HG03571 (cell line): ENCODE results near the gene LRRN2.

Experiments used
- ATAC-seq: cut with Tn5 transposase; IDR thresholded peaks from one replicate; pipeline ENCODE4 v1.9.1; 2021; ENCODE audit not compliant: unreplicated experiment

The LRRN2 gene

DNA sequence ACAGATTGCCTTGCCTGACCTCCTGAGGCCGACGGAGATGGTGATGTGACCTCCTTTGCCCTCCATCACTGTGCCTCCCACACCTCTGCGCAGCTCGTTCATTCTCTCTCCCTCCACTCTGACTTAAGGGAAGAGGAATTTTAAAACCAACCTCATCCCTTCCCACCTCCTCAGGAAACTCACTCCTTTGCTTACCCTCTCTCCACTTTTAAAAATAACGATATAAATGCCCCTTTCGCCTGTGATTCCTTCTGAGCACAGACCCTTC lies 21.2 kb downstream of the LRRN2 start:
- ATAC-seq: no peak

DNA sequence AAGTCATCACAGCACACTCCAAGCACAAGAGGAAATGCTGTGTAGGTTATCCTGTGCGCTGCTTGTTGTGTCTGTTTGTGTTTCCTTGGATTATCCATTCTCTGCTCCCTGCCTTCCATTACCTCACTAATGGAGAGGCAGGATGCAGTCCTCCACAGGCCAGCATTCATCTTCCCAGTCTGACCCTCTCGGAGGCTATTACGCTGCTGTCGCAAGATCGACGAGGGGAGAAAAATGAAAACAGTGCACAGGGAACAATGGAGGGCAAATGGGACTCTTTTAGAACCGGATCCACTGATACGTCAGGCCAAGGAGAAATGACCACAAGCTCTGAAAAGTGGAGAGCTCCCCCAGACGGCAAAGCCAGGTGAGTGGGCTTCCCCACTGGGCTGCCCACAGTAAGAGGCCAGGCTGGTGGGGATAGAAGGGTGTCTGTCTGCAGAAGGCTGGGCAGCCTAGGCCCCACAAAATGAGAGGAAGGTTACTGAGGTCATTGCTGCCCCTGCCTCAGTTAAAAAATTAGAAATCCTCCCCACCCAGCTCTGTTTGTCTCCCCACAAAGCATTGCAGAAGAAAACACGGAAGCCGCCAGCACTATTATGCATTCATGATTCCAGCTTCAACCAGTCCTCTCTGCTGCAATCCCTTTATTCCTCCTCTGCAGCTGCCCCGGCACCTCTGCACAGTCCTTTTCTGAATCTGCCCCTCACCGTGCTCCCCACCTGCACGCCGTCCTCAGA lies 21.7 kb downstream of the LRRN2 start:
- no peak for ATAC-seq

DNA sequence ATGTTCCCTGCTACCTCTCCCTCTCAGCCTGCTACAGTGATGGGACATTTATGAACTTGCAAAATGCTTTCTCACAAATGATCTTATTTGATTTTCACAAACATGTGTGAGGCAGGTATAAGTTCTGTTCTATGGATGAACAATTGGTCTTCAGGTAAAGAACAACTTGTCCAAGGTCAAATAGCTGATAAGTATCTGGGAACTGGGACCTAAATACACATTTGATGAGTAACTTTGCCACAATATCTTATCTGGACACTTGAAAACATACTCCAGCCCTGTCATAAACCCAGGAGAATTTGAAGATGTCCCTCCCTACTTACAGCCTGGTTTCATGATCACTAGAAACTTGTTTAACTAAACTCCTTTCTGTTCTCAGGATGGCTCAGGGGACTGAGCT lies 23.0 kb downstream of the LRRN2 start:
- no peak for ATAC-seq

DNA sequence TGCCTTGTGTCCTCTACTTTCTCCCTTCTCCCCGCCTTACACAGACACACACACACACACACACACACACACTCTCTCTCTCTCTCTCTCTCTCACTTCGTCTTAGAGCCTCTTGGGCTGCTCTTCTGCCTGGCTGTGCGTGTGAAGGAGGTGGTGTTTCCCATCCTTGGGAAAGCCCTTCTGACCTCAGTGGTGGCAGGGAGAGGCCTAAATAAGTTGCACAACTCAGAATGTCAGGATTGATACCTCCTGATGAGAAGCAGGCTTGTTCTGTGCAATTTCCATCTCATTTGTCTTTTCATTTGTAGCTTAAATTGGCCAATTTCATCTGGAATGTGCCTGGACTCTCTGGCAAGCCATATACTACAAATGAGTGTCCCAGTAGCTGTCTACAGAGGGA lies 25.0 kb downstream of the LRRN2 start:
- ATAC-seq: no peak

DNA sequence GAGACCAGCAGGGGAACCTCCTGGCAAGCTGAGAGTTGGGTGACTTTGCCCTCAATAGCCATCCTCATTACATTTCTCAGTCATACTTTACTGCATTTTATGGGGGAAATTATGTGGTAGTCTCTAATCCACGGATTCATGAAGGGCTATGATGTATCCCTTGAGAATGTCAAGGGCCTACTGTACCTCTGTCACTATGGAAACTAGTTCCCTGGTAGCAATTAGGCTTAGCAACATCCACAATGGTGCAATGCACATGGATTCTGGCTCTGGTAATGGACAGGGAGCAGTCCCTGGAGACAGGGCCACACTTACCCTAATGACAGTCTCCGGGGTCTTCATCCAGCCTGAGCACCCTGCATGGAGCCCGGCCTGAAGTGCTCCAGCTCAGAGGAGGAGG lies 26.5 kb downstream of the LRRN2 start:
- ATAC-seq: no peak

DNA sequence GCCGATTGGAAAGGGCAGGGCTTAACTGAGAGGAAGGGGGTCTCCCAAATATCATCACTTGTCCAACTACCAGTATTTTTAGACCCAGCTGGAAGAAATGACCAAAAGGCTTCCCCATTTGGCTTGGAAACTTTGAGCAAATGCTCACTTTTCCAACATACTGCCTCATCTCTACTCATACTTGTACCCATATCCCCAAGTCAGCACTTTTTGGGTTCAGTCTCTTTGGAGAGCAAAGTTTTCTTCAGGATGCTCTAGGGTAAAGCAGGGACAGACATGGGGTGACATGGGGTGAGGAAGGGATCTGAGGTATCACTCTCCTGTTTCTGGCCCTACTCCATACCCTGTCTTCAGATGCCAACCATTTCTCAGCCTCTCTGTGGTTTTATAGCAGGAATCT lies 27.2 kb downstream of the LRRN2 start:
- ATAC-seq: no peak

DNA sequence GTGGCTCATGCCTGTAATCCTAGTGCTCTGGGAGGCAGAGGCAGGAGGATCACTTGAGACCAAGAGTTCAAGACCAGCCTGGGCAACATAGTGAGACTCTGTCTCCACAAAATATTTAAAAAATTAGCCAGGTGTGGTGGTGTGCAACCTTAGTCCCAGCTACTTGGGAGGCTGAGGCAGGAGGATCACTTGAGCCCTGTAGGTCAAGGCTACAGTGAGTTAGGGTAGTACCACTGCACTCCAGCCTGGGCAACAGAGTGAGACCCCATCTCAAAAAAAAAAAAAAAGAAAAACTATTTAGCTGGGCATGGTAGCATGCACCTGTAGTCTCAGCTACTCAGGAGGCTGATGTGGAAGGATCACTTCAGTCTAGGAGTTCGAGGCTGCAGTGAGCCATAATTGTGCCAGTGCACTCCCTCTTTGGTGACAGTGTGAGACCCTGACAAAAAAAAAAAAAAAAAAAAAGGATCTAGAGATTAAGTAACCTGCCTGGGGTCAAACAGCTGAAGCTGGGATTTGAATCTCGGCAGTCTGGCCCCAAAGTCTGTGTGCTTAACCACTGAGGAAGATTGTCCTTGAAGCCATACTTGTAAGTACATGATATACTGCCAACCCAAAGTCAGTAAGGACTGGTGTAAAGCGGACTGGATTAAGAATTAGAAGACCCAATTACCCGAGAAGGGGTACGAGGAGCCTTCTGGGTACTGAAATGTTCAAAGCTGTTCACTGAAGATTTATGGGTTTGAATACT lies 31.8 kb downstream of the LRRN2 start:
- ATAC-seq: no peak

DNA sequence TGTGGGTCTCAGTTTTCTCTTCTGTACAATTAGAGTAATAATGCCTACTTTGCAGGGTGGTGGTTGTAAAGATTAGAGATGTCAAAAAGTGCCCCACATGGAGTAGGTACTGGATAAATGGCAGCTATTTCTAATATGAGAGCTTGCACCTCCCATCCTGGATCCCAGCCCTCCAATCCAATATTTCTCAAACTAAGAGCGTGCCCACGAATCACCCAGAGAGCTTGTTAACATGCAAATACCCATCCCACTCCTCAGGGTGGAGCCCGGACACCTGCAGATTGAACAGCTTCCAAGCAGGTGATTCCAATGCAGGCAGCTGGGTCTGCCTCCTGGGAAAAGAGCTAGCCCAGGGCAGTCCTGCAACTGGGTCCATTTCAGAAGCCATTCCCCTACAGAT lies 33.0 kb downstream of the LRRN2 start:
- ATAC-seq: no peak

DNA sequence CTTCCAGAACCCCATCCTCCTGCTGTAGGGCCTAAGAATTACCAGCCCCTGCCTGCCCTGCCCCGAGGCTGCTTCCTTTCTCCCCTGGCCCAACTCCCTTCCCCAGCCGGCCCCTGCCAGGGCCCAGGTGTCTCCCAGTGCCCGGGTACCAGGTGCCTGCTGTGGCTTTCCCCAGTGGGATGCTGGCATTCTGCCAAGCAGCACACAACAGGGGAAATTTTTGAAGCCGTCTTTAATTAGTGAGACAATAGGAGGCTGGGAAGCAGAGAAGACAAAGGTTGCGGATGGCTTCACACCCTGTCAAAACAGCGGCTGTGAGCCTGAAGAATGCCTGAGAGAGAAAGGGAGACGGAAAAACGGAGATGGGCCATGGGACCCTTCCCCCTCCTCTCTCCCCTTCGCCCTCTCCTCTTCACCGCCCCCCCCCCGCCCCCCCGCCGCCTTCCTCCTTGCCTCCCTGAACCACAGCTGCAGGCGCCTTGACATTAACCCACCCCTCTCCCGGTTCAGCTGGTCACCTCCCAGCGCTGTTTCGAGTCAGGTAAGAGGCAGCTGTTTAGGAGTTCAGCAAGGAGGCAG lies 33.6 kb downstream of the LRRN2 start:
- ATAC-seq: no peak

DNA sequence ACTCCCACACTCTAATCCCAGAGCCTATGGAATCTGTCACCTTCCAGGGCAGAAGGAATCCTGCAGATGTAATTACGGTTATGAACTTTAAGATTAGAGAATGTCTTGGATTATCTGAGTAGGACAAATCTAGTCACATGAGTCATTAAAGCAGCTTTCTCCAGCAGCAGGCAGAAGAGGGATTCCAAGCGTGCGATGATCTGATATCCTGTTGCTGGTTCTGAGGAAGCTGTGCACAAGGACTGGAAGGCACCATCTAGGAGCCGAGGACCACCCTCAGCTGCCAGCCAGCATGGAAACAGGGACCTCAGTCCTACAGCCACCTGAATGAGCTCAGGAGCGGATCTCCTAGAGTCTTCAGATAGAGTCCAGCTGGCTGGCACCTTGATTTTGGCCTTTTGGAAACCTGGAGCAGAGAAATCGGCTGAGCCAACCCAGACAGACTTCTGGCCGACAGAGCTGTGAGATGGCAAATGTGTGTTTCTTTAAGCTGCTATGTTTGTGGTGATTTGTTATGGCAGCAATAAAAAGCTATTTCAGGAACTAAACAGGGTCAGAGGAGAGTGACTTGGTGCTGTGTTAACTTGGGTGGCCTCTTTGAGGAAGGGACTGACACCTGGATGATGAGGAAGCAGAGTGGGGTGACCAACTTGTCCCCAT lies 34.5 kb downstream of the LRRN2 start:
- ATAC-seq: no peak

DNA sequence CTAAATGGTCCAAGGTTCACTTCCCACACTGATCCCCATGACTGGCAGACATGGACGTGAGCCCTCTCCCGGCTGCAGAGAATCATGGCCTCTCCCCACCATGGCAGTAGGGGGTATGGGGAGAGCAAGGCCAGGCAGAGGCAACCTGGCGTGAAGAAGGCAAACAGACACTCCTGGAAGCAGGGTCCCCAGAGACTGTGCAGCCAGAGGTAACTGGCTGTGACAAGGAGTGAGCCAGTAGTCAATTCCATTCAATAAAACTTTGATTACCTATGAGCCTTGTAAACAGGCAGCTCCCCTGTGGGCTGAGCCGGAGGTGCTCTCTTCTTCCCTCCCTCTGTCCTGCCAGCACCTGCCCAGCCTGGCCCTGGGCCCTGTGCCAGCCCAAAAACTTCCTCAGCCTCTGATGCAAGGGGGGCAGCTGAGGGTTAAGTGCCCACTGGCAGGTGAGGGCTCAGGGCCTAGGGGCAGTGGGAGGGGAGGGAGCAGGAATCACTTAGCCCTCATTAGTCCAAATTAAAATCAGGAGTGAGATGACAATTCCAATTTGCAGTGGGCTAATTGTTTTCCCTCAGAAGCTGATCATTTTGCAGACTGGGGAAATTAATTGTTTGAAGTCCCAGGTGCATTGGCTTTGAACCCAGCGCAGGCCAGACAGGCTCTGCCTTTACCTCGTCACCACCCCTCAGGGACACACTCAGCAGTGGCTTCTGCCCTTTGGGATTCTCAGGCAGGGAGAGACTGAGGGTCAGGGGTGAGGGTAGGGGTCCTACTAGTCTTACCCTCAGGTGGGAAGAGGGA lies 35.6 kb downstream of the LRRN2 start:
- no peak for ATAC-seq

DNA sequence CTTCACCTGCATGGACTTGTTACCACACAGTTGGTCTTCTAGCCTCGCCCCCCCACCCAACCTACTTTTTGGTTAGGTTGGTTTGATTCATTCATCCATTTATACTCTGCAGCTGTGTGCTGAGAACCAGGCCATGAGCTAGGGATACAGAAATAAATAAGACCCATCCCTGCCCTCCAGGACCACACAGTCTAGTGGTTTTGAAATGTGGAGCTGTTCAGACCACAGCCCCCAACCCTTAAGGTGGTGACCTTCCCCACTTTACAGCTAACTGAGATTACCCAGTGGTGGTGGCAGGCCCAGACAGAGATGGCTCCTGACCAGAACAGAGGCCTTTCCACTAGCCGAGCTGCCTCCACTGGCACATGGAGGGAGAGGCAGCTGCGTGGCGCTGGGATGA lies 37.0 kb downstream of the LRRN2 start:
- ATAC-seq: no peak

DNA sequence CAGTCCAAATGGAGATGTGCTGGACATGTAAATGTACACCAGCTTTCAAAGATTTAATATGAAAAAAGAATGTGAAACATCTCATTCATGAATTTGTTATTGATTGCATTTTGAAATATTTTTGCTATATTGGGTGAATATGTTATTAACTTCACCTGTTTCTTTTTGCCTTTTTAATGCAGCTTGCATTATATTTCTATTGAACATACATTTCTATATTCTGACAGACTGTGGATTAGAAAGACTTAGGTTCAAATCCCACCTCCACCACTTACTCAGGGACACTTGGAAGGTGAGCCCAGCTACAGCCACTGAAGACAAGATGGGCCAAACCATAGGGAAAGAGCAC lies 37.8 kb downstream of the LRRN2 start:
- no peak for ATAC-seq

DNA sequence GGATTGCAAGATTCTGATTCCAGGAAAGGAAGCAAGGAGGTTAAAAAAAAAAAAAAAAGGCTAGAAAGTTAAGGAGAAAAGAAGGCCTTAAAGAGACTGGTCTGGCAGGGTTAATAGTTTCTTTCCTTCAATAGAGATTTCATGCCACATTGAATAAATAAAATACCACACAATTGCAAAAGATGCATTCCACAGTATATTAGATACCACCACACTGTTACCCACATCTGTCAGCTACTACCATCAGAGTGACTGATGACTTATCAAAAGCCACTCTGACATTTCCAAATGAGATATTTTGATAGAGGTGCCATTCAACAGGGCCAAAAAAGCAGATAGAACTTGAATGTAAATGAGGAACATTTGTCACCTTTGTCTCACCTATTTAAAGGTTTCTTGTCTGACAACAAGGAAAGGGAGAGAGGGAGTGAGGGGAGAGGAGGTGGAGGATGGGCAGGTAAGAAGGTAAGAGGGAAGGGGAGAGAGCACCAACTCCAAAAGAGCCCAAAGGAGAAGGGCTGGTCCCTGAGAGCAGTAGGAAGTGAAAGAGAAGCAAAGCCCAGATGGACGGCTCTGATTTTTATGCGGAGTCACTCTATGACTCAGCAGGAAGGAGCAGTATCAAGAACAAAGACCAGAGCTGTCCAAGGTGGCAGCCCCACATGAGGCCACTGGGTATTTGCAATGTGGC lies 38.3 kb downstream of the LRRN2 start:
- ATAC-seq: no peak

DNA sequence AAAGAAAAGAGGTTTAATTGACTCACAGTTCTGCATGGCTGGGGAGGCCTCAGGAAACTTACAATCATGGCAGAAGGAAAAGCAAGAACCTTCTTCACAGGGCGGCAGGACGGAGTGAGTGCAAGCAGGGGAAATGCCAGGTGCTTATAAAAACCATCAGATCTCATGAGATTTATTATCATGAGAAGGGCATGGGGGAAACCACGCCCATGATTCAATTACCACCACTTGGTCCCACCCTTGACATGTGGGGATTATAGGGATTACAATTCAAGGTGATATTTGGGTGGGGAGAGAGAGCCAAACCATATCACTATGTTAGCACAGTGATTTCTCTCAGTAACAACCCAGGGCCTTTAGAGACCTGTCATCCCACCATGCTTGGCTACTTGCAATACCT lies 39.9 kb downstream of the LRRN2 start:
- ATAC-seq: no peak

DNA sequence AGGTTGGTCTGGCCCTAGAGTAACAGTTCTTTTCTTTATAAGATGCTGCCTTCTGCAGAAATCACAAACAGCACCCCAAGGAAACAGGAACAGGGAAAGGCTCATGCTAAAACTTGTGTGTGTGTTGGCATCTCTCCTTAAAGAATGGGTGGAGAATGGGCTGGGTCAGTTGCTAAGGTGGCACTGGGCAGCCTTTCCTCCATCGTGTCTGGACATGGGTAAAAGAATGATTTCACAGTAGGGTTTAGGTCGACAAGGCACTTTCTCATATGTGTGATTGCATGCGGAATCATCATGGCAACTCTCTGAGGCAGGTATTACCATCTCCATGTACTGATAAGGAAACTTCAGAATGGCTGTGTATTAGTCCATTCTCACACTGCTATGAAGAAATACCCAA lies 40.3 kb downstream of the LRRN2 start:
- no peak for ATAC-seq

DNA sequence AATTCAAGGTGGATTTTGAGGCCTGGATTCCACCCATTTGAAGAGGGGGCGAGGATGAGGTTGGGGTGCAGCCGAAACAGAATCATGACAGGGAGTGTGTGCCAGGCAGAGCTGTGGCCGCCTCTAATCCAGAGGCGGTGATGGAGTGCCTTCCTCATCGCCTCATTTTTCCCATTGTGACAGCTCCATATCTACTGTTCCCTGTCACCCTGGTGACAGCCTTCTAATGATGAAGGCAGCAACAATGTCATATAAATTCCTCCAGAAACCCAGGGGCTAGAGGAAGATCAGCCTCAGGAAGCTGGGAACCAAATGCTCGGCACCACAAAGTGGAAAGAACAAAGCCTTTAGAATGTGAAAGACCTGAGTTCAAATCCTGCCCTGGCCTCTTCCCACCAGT lies 42.0 kb downstream of the LRRN2 start:
- ATAC-seq: no peak

DNA sequence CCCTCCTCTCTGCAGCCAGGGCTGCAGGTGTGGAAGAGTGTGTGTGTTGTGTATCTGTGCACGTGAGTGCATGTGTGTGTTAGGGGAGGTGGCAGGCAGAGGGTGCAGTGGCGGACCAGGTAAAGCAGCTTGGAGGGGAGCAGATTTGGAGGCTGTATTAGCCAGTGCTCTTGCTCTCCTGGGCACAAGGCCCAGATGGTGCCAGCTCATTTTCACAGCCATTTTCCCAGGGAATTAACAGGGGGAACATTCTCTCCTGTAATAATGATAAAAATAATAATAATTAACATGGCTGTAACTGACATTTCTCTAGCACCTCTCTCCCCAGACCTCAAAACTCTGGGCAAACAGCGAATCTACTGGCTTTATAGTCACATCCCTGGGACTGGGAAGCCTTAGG lies 43.6 kb downstream of the LRRN2 start:
- ATAC-seq: no peak

DNA sequence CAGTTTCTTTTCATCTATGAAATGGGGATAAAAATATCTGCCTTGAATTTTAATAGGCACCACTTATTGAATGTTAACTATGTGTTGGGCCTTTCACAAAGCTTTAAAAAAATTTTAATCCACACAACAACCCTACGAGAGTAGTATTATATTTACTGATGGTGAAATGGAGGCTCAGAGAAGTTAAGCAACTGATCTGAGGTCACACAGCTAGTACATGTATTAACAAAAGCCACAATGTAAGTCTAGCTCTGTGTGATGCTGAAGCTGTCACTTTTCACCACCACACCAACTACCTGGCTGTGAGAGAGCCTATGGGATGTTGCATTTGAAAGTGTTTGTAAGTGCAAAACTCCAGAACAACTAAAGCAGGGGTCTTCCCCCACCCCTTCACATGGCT lies 44.1 kb downstream of the LRRN2 start:
- ATAC-seq: no peak

DNA sequence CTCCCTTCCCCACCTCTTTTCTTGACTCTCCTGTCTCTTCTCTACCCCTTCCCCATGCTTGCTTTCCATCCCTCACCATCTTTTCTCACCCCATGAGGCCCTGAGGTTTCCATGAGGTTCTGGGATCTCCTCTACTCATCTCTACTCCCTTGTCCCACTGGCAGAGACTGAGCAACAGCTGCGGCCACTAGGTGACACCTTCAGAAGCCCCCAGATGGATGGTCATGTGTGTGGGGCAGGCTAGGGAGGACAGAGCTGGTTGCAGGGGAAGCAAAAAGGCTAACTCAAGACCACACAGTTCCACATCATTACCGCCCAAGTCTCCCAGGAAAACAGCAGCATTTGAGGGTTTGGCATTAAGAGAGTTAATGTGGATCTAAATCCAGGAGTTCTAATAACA lies 45.0 kb downstream of the LRRN2 start:
- ATAC-seq: no peak
